ENCODE measurements around the gene TUBE1. TPM values are rescaled to one million over a fixed set of nuclear protein-coding genes. Genes with fewer than 3 reads are reported as not detected.
"Not testable (repeated sequence)": the region's sequence is repeated elsewhere in the genome, so short reads cannot be mapped to it uniquely, and the experiment has no call there.

The TUBE1 gene
- total and polyA plus RNA-seq, 2 experiments from 2014 or later, result 41.5 to 42.7 TPM

DNA sequence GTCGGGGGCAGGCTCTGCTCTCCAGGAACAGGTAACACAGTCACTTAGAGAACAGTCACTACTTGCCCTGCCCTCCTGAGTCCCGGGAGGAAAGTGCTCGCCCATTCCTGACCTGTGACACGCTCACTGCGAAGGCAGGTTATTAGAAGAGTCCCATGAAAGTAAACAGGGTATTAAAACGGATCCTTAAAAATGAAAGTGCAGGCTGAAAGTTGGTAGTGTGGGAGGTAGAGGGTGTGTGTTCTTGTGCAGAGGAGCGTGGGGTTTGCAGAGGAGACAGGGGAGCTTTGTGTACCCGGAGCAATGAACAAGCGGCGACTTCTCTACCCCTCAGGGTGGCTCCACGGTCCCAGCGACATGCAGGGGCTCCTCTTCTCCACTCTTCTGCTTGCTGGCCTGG lies 33.3 kb downstream of the TUBE1 start, which contains the start of gene CCN6:
Gene CCN6 (plus strand): TSS at position 104 of the 400 bp plus-strand sequence. CDS start 254 bp downstream, at position 358.
- Histone ChIP-seq H3K4me3 (no peak within 1 kb of the TSS), H3K27me3 (replicated peaks; ENCODE audit: insufficient read depth) (no peaks in the 10 kb centered on the region), H3K9ac (no peak within 1 kb of the TSS), H2AFZ (0 out of 2 replicates have a peak within 1 kb of the TSS, but pooled peaks have one; percentile 24), H3K36me3 (ENCODE audit: low read depth) (no peaks in the 10 kb centered on the region), H3K27ac (no peak within 1 kb of the TSS), H3F3A (ENCODE audit: insufficient read depth) (0 out of 2 replicates have a peak, but pooled peaks cover 3% of the 10 kb centered on the region), H3K9me2 (ENCODE audit: insufficient read depth) (no peaks in the 10 kb centered on the region), H4K20me1 (ENCODE audit: insufficient read depth) (no peaks in the 10 kb centered on the region), H3K4me1 (ENCODE audit: insufficient read depth) (peaks cover 8% of the 10 kb centered on the region; the same call in 1 of the 2 replicates), H3K4me2 (ENCODE audit: unreplicated experiment) (no peak within 1 kb of the TSS), H3K79me2 (ENCODE audit: insufficient read depth) (no peaks in the 10 kb centered on the region), H3K9me3 (ENCODE audit: low read depth) (no peaks in the 10 kb centered on the region)
- TF ChIP-seq EZH2 (IDR thresholded peaks at IDR 0.05; ENCODE audit: insufficient read depth, poor library complexity, severe bottlenecking) (no peak), EZH2phosphoT487 (IDR thresholded peaks at IDR 0.05; ENCODE audit: insufficient read depth, low read depth) (no peak)
- WGBS, 2 experiments (ENCODE audit: low coverage in 1 of 2, low lambda C conversion rate in 2 of 2, missing lambda C conversion rate in 2 of 2), result 92 to 93% methylated on average over 11 to 12 of the region's 12 CpGs
- in situ Hi-C loops (cut with MboI), result no loop called here
- no peak for DNase-seq

DNA sequence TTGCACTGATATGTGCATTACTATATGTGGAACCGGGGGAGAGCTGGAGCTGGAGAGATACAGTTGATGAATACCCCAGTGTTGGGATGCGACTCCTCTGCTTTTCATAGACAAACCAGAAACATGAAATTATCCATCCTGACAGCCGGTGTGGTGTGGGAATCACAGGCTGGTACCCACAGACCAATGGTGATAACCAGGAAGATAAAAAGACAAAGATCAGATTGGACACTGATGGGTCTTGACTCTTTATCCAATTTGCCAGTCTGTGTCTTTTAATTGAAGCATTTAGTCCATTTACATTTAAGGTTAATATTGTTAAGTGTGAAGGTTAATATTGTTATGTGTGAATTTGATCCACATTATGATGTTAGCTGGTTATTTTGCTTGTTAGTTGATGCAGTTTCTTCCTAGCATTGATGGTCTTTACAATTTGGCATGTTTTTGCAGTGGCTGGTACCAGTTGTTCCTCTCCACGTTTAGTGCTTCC lies 36.0 kb downstream of the TUBE1 start:
- H3K27me3 ChIP-seq (replicated peaks; ENCODE audit: insufficient read depth); DNase-seq; H3K79me2 ChIP-seq (ENCODE audit: insufficient read depth); H3K4me2 ChIP-seq (ENCODE audit: unreplicated experiment); H3K9me3 ChIP-seq (ENCODE audit: low read depth); H3K4me3 ChIP-seq; in situ Hi-C loops (cut with MboI); H3K9me2 ChIP-seq (ENCODE audit: insufficient read depth); H3F3A ChIP-seq (ENCODE audit: insufficient read depth); H3K36me3 ChIP-seq (ENCODE audit: low read depth); H3K27ac ChIP-seq; H2AFZ ChIP-seq; H3K9ac ChIP-seq; H4K20me1 ChIP-seq (ENCODE audit: insufficient read depth): not testable (repeated sequence)
- peaks cover 11% of the 10 kb centered on the region; the same call in 1 of the 2 replicates for H3K4me1 ChIP-seq (ENCODE audit: insufficient read depth)
- WGBS, 2 experiments (ENCODE audit: low coverage in 1 of 2, low lambda C conversion rate in 2 of 2, missing lambda C conversion rate in 2 of 2), result 87 to 96% methylated on average over 3 to 4 of the region's 4 CpGs

DNA sequence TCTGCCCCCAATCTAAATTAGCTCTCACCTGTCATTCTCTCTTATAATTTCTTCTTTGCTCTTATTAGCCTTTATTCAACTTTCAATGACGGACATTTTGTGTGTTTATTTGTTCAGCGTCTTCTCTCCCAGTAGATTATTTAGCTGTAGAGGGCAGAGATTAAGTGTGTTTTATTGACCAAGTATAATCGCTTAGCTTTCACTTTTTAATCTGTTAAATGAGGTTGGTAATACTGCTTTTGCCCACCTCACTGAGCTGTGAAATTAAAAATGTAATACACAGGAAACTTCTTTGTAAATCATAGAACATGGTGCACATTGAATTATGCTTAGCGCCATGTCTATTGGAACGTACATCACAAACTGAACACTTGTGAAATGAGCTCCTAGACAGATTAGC lies 36.9 kb downstream of the TUBE1 start:
- DNase-seq, result no peak
- Histone ChIP-seq H3K9me3 (ENCODE audit: low read depth) (no peaks in the 10 kb centered on the region), H3K4me2 (ENCODE audit: unreplicated experiment) (no peak overlapping the region), H3K36me3 (ENCODE audit: low read depth) (no peaks in the 10 kb centered on the region), H2AFZ (no peak overlapping the region), H3K4me1 (ENCODE audit: insufficient read depth) (peaks cover 18% of the 10 kb centered on the region), H3K27ac (no peak overlapping the region), H3K79me2 (ENCODE audit: insufficient read depth) (no peaks in the 10 kb centered on the region), H3K9ac (no peak overlapping the region), H3K4me3 (no peak overlapping the region), H3F3A (ENCODE audit: insufficient read depth) (peaks cover 6% of the 10 kb centered on the region), H3K27me3 (replicated peaks; ENCODE audit: insufficient read depth) (no peaks in the 10 kb centered on the region), H4K20me1 (ENCODE audit: insufficient read depth) (no peaks in the 10 kb centered on the region), H3K9me2 (ENCODE audit: insufficient read depth) (no peaks in the 10 kb centered on the region)
- TF ChIP-seq EZH2phosphoT487 (IDR thresholded peaks at IDR 0.05; ENCODE audit: insufficient read depth, low read depth), result no peak
- no peak for TF ChIP-seq EZH2 (IDR thresholded peaks at IDR 0.05; ENCODE audit: insufficient read depth, poor library complexity, severe bottlenecking)
- 93 to 95% methylated on average over 5 of the region's 5 CpGs for WGBS, 2 experiments (ENCODE audit: low coverage in 1 of 2, low lambda C conversion rate in 2 of 2, missing lambda C conversion rate in 2 of 2)
- in situ Hi-C loops (cut with MboI), result no loop called here

DNA sequence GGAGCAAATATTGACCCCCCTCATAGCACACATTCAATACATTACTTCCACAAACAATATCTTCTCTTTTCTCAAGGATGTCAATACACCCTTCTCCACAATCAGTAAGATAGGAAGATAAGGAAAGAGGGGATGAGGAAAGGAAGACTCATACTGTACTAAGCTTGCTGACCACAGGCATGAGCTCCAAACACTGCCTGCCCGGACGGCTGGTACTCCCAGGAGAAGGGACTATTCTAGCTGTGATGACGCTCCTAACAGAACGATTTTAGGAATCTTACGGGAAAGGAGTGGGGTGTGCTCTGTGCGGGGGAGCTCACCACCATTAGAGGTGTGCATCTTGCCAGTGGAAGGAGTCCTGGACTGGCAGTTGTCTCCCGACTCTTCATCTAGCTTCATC lies 37.3 kb downstream of the TUBE1 start:
- H3K9ac ChIP-seq, result no peak overlapping the region
- no peak for TF ChIP-seq EZH2phosphoT487 (IDR thresholded peaks at IDR 0.05; ENCODE audit: insufficient read depth, low read depth)
- no peak for TF ChIP-seq EZH2 (IDR thresholded peaks at IDR 0.05; ENCODE audit: insufficient read depth, poor library complexity, severe bottlenecking)
- H3K4me2 ChIP-seq (ENCODE audit: unreplicated experiment), result no peak overlapping the region
- no peaks in the 10 kb centered on the region for H3K9me2 ChIP-seq (ENCODE audit: insufficient read depth)
- H3K9me3 ChIP-seq (ENCODE audit: low read depth), result no peaks in the 10 kb centered on the region
- no peak overlapping the region for H2AFZ ChIP-seq
- H3K27me3 ChIP-seq (replicated peaks; ENCODE audit: insufficient read depth), result no peaks in the 10 kb centered on the region
- in situ Hi-C loops (cut with MboI), result loop anchor here (10.0 kb wide), 1 partner anchor 335 kb away; no protein-coding TSS in a partner anchor
- peaks cover 8% of the 10 kb centered on the region for H3F3A ChIP-seq (ENCODE audit: insufficient read depth)
- H3K4me3 ChIP-seq, result no peak overlapping the region
- 93 to 95% methylated on average over 7 of the region's 7 CpGs for WGBS, 2 experiments (ENCODE audit: low coverage in 1 of 2, low lambda C conversion rate in 2 of 2, missing lambda C conversion rate in 2 of 2)
- H3K79me2 ChIP-seq (ENCODE audit: insufficient read depth), result no peaks in the 10 kb centered on the region
- no peak for DNase-seq
- no peaks in the 10 kb centered on the region for H4K20me1 ChIP-seq (ENCODE audit: insufficient read depth)
- no peak overlapping the region for H3K27ac ChIP-seq
- no peaks in the 10 kb centered on the region for H3K36me3 ChIP-seq (ENCODE audit: low read depth)
- H3K4me1 ChIP-seq (ENCODE audit: insufficient read depth), result peaks cover 20% of the 10 kb centered on the region
